ENCODE data around the gene UBE2D4.

DNA sequence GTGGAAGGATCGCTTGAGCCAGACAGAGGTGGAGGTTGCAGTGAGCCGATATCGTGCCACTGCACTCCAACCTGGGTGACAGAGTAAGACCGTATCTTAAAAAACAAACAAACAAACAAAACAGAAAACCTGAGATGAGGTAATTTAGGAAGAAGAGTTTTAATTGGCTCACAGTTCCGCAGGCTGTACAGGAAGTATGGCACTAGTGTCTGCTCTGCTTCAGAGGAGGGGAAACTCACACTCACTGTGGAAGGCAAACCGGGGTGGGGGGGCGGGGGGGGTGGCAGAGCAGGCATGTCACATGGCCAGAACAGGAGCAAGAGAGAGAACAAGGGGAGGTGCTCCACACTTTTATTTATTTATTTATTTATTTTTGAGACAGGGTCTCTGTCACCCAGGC is 5.1 kb downstream of the UBE2D4 start:
- no peak for TF ChIP-seq ZC3H4 (CRISPR knock-in tag; IDR thresholded peaks at IDR 0.05; ENCODE audit: borderline replicate concordance)
- TF ChIP-seq POLR2A (conservative IDR thresholded peaks at IDR 0.05): no peak
- TF ChIP-seq, protein P1, sequence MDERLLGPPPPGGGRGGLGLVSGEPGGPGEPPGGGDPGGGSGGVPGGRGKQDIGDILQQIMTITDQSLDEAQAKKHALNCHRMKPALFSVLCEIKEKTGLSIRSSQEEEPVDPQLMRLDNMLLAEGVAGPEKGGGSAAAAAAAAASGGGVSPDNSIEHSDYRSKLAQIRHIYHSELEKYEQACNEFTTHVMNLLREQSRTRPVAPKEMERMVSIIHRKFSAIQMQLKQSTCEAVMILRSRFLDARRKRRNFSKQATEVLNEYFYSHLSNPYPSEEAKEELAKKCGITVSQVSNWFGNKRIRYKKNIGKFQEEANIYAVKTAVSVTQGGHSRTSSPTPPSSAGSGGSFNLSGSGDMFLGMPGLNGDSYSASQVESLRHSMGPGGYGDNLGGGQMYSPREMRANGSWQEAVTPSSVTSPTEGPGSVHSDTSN (CRISPR knock-in tag; IDR thresholded peaks at IDR 0.05; ENCODE audit: low read depth): no peak
- TF ChIP-seq, protein P1 (tag; conservative IDR thresholded peaks at IDR 0.05; ENCODE audit: low read depth): no peak
- TF ChIP-seq, protein P2, sequence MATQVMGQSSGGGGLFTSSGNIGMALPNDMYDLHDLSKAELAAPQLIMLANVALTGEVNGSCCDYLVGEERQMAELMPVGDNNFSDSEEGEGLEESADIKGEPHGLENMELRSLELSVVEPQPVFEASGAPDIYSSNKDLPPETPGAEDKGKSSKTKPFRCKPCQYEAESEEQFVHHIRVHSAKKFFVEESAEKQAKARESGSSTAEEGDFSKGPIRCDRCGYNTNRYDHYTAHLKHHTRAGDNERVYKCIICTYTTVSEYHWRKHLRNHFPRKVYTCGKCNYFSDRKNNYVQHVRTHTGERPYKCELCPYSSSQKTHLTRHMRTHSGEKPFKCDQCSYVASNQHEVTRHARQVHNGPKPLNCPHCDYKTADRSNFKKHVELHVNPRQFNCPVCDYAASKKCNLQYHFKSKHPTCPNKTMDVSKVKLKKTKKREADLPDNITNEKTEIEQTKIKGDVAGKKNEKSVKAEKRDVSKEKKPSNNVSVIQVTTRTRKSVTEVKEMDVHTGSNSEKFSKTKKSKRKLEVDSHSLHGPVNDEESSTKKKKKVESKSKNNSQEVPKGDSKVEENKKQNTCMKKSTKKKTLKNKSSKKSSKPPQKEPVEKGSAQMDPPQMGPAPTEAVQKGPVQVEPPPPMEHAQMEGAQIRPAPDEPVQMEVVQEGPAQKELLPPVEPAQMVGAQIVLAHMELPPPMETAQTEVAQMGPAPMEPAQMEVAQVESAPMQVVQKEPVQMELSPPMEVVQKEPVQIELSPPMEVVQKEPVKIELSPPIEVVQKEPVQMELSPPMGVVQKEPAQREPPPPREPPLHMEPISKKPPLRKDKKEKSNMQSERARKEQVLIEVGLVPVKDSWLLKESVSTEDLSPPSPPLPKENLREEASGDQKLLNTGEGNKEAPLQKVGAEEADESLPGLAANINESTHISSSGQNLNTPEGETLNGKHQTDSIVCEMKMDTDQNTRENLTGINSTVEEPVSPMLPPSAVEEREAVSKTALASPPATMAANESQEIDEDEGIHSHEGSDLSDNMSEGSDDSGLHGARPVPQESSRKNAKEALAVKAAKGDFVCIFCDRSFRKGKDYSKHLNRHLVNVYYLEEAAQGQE (IDR thresholded peaks at IDR 0.05; ENCODE audit: borderline replicate concordance): no peak
- TF ChIP-seq, protein P2 (CRISPR knock-in tag; IDR thresholded peaks at IDR 0.05; ENCODE audit: low read depth): no peak
- TF ChIP-seq, protein P3, sequence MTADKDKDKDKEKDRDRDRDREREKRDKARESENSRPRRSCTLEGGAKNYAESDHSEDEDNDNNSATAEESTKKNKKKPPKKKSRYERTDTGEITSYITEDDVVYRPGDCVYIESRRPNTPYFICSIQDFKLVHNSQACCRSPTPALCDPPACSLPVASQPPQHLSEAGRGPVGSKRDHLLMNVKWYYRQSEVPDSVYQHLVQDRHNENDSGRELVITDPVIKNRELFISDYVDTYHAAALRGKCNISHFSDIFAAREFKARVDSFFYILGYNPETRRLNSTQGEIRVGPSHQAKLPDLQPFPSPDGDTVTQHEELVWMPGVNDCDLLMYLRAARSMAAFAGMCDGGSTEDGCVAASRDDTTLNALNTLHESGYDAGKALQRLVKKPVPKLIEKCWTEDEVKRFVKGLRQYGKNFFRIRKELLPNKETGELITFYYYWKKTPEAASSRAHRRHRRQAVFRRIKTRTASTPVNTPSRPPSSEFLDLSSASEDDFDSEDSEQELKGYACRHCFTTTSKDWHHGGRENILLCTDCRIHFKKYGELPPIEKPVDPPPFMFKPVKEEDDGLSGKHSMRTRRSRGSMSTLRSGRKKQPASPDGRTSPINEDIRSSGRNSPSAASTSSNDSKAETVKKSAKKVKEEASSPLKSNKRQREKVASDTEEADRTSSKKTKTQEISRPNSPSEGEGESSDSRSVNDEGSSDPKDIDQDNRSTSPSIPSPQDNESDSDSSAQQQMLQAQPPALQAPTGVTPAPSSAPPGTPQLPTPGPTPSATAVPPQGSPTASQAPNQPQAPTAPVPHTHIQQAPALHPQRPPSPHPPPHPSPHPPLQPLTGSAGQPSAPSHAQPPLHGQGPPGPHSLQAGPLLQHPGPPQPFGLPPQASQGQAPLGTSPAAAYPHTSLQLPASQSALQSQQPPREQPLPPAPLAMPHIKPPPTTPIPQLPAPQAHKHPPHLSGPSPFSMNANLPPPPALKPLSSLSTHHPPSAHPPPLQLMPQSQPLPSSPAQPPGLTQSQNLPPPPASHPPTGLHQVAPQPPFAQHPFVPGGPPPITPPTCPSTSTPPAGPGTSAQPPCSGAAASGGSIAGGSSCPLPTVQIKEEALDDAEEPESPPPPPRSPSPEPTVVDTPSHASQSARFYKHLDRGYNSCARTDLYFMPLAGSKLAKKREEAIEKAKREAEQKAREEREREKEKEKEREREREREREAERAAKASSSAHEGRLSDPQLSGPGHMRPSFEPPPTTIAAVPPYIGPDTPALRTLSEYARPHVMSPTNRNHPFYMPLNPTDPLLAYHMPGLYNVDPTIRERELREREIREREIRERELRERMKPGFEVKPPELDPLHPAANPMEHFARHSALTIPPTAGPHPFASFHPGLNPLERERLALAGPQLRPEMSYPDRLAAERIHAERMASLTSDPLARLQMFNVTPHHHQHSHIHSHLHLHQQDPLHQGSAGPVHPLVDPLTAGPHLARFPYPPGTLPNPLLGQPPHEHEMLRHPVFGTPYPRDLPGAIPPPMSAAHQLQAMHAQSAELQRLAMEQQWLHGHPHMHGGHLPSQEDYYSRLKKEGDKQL (CRISPR knock-in tag; IDR thresholded peaks at IDR 0.05; ENCODE audit: borderline replicate concordance): no peak
- no peak for TF ChIP-seq ZNF133 (CRISPR knock-in tag; IDR thresholded peaks at IDR 0.05)
- TF ChIP-seq KAT2B (IDR thresholded peaks at IDR 0.05; ENCODE audit: low read depth, low read length): no peak
- TF ChIP-seq YY1 (IDR thresholded peaks at IDR 0.05; ENCODE audit: borderline replicate concordance in 1 of 3, control insufficient read depth in 1 of 3, extremely low read depth in 1 of 3, insufficient read depth in 3 of 3, insufficient read length in 1 of 3, insufficient replicate concordance in 2 of 3, low read depth in 1 of 3, low read length in 2 of 3): no peak
- TF ChIP-seq CBX2 (IDR thresholded peaks at IDR 0.05; ENCODE audit: insufficient read depth, low read length, poor library complexity, severe bottlenecking): no peak
- no peak for TF ChIP-seq RAD21 (CRISPR knock-in tag; conservative IDR thresholded peaks at IDR 0.05 in 1 of 2, IDR thresholded peaks at IDR 0.05 in 1 of 2)
- TF ChIP-seq TCF3 (CRISPR knock-in tag; IDR thresholded peaks at IDR 0.05): no peak
- TF ChIP-seq, protein P4, sequence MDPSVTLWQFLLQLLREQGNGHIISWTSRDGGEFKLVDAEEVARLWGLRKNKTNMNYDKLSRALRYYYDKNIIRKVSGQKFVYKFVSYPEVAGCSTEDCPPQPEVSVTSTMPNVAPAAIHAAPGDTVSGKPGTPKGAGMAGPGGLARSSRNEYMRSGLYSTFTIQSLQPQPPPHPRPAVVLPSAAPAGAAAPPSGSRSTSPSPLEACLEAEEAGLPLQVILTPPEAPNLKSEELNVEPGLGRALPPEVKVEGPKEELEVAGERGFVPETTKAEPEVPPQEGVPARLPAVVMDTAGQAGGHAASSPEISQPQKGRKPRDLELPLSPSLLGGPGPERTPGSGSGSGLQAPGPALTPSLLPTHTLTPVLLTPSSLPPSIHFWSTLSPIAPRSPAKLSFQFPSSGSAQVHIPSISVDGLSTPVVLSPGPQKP (CRISPR knock-in tag; IDR thresholded peaks at IDR 0.05): no peak
- TF ChIP-seq, protein P5, sequence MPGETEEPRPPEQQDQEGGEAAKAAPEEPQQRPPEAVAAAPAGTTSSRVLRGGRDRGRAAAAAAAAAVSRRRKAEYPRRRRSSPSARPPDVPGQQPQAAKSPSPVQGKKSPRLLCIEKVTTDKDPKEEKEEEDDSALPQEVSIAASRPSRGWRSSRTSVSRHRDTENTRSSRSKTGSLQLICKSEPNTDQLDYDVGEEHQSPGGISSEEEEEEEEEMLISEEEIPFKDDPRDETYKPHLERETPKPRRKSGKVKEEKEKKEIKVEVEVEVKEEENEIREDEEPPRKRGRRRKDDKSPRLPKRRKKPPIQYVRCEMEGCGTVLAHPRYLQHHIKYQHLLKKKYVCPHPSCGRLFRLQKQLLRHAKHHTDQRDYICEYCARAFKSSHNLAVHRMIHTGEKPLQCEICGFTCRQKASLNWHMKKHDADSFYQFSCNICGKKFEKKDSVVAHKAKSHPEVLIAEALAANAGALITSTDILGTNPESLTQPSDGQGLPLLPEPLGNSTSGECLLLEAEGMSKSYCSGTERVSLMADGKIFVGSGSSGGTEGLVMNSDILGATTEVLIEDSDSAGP (CRISPR knock-in tag; IDR thresholded peaks at IDR 0.05): no peak
